ENCODE results near the gene SPOP.

Gene SPOP

GRCh38 chr17:49616086-49616485, 61.8 kb downstream of the SPOP start:
- Histone ChIP-seq H3K36me3 (ENCODE audit: control insufficient read depth in 1 of 2, insufficient read depth in 2 of 2, low read depth in 1 of 2, low read length in 2 of 2) (peaks cover 27 to 45% of the 10 kb centered on the region in 2 experiments), H3K18ac (ENCODE audit: low read depth in 1 of 2, low read length in 2 of 2) (no peak overlapping the region), H2BK12ac (ENCODE audit: low read length in 2 of 2) (no peak overlapping the region), H3K9me3 (ENCODE audit: control insufficient read depth, low read length) (no peaks in the 10 kb centered on the region), H3K23ac (ENCODE audit: low read length in 2 of 2) (no peak overlapping the region), H3K27ac (ENCODE audit: low read length, poor library complexity, severe bottlenecking) (no peak overlapping the region), H3K4me2 (ENCODE audit: low read length, poor library complexity, severe bottlenecking) (no peak overlapping the region), H2BK120ac (ENCODE audit: low read depth, low read length) (no peak overlapping the region), H2AK5ac (ENCODE audit: low read length, severe bottlenecking) (no peak overlapping the region), H2BK15ac (ENCODE audit: low read depth, poor library complexity, severe bottlenecking) (no peak overlapping the region), H2BK5ac (ENCODE audit: low read depth, low read length, poor library complexity, severe bottlenecking) (no peak overlapping the region), H3K27me3 (ENCODE audit: control insufficient read depth in 1 of 2, insufficient read depth in 1 of 2, low read length in 2 of 2) (no peaks in the 10 kb centered on the region), H4K91ac (ENCODE audit: low read length) (no peak overlapping the region), H2AFZ (ENCODE audit: low read depth, low read length) (no peak overlapping the region), H4K8ac (ENCODE audit: low read length) (no peak overlapping the region), H3K4me3 (ENCODE audit: insufficient read depth in 1 of 2, low read depth in 1 of 2, low read length in 2 of 2) (peak overlapping the region in 1 of 2 experiments; percentile 57), H3K9ac (ENCODE audit: low read length) (peak overlapping the region; percentile 34), H3K4me1 (ENCODE audit: control insufficient read depth, insufficient read depth, low read depth, low read length) (peaks cover 3% of the 10 kb centered on the region), H3K79me1 (replicated peaks; ENCODE audit: low read length, poor library complexity, severe bottlenecking) (peaks cover 30% of the 10 kb centered on the region), H3K4ac (ENCODE audit: low read depth in 1 of 2, low read length in 2 of 2) (no peak overlapping the region), H3K14ac (ENCODE audit: low read length in 2 of 2) (no peak overlapping the region)
- whole genome bisulfite sequencing: 94% methylated on average over 2 of the region's 3 CpGs
- DNase-seq: no peak

GRCh38 chr17:49613182-49613800, 64.6 kb downstream of the SPOP start:
- Histone ChIP-seq H4K8ac (ENCODE audit: low read length) (no peak overlapping the region), H3K9ac (ENCODE audit: low read length) (no peak overlapping the region), H3K4me1 (ENCODE audit: control insufficient read depth, insufficient read depth, low read depth, low read length) (peaks cover 3% of the 10 kb centered on the region), H2AK5ac (ENCODE audit: low read length, severe bottlenecking) (peak overlapping the region; percentile 73), H3K14ac (ENCODE audit: low read length in 2 of 2) (no peak overlapping the region), H3K27ac (ENCODE audit: low read length, poor library complexity, severe bottlenecking) (peak overlapping the region; percentile 63), H3K4me3 (ENCODE audit: insufficient read depth in 1 of 2, low read depth in 1 of 2, low read length in 2 of 2) (no peak overlapping the region), H2BK12ac (ENCODE audit: low read length in 2 of 2) (no peak overlapping the region), H2BK5ac (ENCODE audit: low read depth, low read length, poor library complexity, severe bottlenecking) (no peak overlapping the region), H3K27me3 (ENCODE audit: control insufficient read depth in 1 of 2, insufficient read depth in 1 of 2, low read length in 2 of 2) (no peaks in the 10 kb centered on the region), H2BK120ac (ENCODE audit: low read depth, low read length) (no peak overlapping the region), H3K36me3 (ENCODE audit: control insufficient read depth in 1 of 2, insufficient read depth in 2 of 2, low read depth in 1 of 2, low read length in 2 of 2) (peaks cover 23 to 50% of the 10 kb centered on the region in 2 experiments), H3K4ac (ENCODE audit: low read depth in 1 of 2, low read length in 2 of 2) (no peak overlapping the region), H3K4me2 (ENCODE audit: low read length, poor library complexity, severe bottlenecking) (no peak overlapping the region), H4K91ac (ENCODE audit: low read length) (no peak overlapping the region), H3K9me3 (ENCODE audit: control insufficient read depth, low read length) (no peaks in the 10 kb centered on the region), H3K79me1 (replicated peaks; ENCODE audit: low read length, poor library complexity, severe bottlenecking) (peaks cover 26% of the 10 kb centered on the region), H3K23ac (ENCODE audit: low read length in 2 of 2) (no peak overlapping the region), H3K18ac (ENCODE audit: low read depth in 1 of 2, low read length in 2 of 2) (no peak overlapping the region), H2BK15ac (ENCODE audit: low read depth, poor library complexity, severe bottlenecking) (no peak overlapping the region), H2AFZ (ENCODE audit: low read depth, low read length) (no peak overlapping the region)
- no CpG with 5 or more reads among the region's 1 CpG for WGBS
- no peak for DNase-seq

- Histone ChIP-seq H4K91ac (ENCODE audit: low read length) (no peak overlapping the region), H3K9ac (ENCODE audit: low read length) (no peak overlapping the region), H2AK5ac (ENCODE audit: low read length, severe bottlenecking) (no peak overlapping the region), H2BK12ac (ENCODE audit: low read length in 2 of 2) (no peak overlapping the region), H2BK120ac (ENCODE audit: low read depth, low read length) (no peak overlapping the region), H3K18ac (ENCODE audit: low read depth in 1 of 2, low read length in 2 of 2) (no peak overlapping the region), H3K9me3 (ENCODE audit: control insufficient read depth, low read length) (no peaks in the 10 kb centered on the region), H3K36me3 (ENCODE audit: control insufficient read depth in 1 of 2, insufficient read depth in 2 of 2, low read depth in 1 of 2, low read length in 2 of 2) (peaks cover 23 to 50% of the 10 kb centered on the region in 2 experiments), H3K4ac (ENCODE audit: low read depth in 1 of 2, low read length in 2 of 2) (no peak overlapping the region), H2AFZ (ENCODE audit: low read depth, low read length) (no peak overlapping the region), H3K4me1 (ENCODE audit: control insufficient read depth, insufficient read depth, low read depth, low read length) (peaks cover 3% of the 10 kb centered on the region), H3K14ac (ENCODE audit: low read length in 2 of 2) (no peak overlapping the region), H2BK15ac (ENCODE audit: low read depth, poor library complexity, severe bottlenecking) (no peak overlapping the region), H3K4me3 (ENCODE audit: insufficient read depth in 1 of 2, low read depth in 1 of 2, low read length in 2 of 2) (no peak overlapping the region), H4K8ac (ENCODE audit: low read length) (no peak overlapping the region), H3K27ac (ENCODE audit: low read length, poor library complexity, severe bottlenecking) (peak overlapping the region; percentile 67), H3K79me1 (replicated peaks; ENCODE audit: low read length, poor library complexity, severe bottlenecking) (peaks cover 24% of the 10 kb centered on the region), H3K4me2 (ENCODE audit: low read length, poor library complexity, severe bottlenecking) (no peak overlapping the region), H2BK5ac (ENCODE audit: low read depth, low read length, poor library complexity, severe bottlenecking) (no peak overlapping the region), H3K27me3 (ENCODE audit: control insufficient read depth in 1 of 2, insufficient read depth in 1 of 2, low read length in 2 of 2) (no peaks in the 10 kb centered on the region), H3K23ac (ENCODE audit: low read length in 2 of 2) (no peak overlapping the region)
- WGBS: 80% methylated on average over 1 of the region's 1 CpG
- DNase-seq: no peak
Observed at GRCh38 chr17:49612726-49613125, 65.2 kb downstream of the SPOP start.

GRCh38 chr17:49610883-49611584, 66.9 kb downstream of the SPOP start:
- no peaks in the 10 kb centered on the region for H3K9me3 ChIP-seq (ENCODE audit: control insufficient read depth, low read length)
- no peak overlapping the region for H3K4me2 ChIP-seq (ENCODE audit: low read length, poor library complexity, severe bottlenecking)
- H2BK12ac ChIP-seq (ENCODE audit: low read length in 2 of 2): no peak overlapping the region
- H3K9ac ChIP-seq (ENCODE audit: low read length): no peak overlapping the region
- no peak overlapping the region for H3K18ac ChIP-seq (ENCODE audit: low read depth in 1 of 2, low read length in 2 of 2)
- no peak overlapping the region for H3K14ac ChIP-seq (ENCODE audit: low read length in 2 of 2)
- H2AFZ ChIP-seq (ENCODE audit: low read depth, low read length): no peak overlapping the region
- no peak overlapping the region for H3K23ac ChIP-seq (ENCODE audit: low read length in 2 of 2)
- DNase-seq: no peak
- 95% methylated on average over 4 of the region's 5 CpGs for WGBS
- no peak overlapping the region for H2AK5ac ChIP-seq (ENCODE audit: low read length, severe bottlenecking)
- H3K27ac ChIP-seq (ENCODE audit: low read length, poor library complexity, severe bottlenecking): no peak overlapping the region
- peaks cover 24 to 63% of the 10 kb centered on the region in 2 experiments for H3K36me3 ChIP-seq (ENCODE audit: control insufficient read depth in 1 of 2, insufficient read depth in 2 of 2, low read depth in 1 of 2, low read length in 2 of 2)
- H4K8ac ChIP-seq (ENCODE audit: low read length): no peak overlapping the region
- H2BK5ac ChIP-seq (ENCODE audit: low read depth, low read length, poor library complexity, severe bottlenecking): no peak overlapping the region
- peaks cover 3% of the 10 kb centered on the region for H3K4me1 ChIP-seq (ENCODE audit: control insufficient read depth, insufficient read depth, low read depth, low read length)
- no peaks in the 10 kb centered on the region for H3K27me3 ChIP-seq (ENCODE audit: control insufficient read depth in 1 of 2, insufficient read depth in 1 of 2, low read length in 2 of 2)
- no peak overlapping the region for H3K4me3 ChIP-seq (ENCODE audit: insufficient read depth in 1 of 2, low read depth in 1 of 2, low read length in 2 of 2)
- H2BK120ac ChIP-seq (ENCODE audit: low read depth, low read length): no peak overlapping the region
- no peak overlapping the region for H2BK15ac ChIP-seq (ENCODE audit: low read depth, poor library complexity, severe bottlenecking)
- peaks cover 20% of the 10 kb centered on the region for H3K79me1 ChIP-seq (replicated peaks; ENCODE audit: low read length, poor library complexity, severe bottlenecking)
- no peak overlapping the region for H4K91ac ChIP-seq (ENCODE audit: low read length)
- H3K4ac ChIP-seq (ENCODE audit: low read depth in 1 of 2, low read length in 2 of 2): no peak overlapping the region
